Neural cell (in vitro differentiated cells): ENCODE data around the gene PCED1B.

Source experiments
- CTCF ChIP-seq: fragments of 450-650 bp; IDR thresholded peaks from 2 replicates; pipeline ENCODE4 v1.5.1; 2014; ENCODE audit warnings: antibody characterized with exemption, mild to moderate bottlenecking, moderate library complexity; ENCODE audit not compliant: poor library complexity, severe bottlenecking
- TAF1 ChIP-seq: IDR thresholded peaks from 2 replicates; pipeline ENCODE4 v1.6.1; 2012; ENCODE audit warnings: low read depth

DNA sequence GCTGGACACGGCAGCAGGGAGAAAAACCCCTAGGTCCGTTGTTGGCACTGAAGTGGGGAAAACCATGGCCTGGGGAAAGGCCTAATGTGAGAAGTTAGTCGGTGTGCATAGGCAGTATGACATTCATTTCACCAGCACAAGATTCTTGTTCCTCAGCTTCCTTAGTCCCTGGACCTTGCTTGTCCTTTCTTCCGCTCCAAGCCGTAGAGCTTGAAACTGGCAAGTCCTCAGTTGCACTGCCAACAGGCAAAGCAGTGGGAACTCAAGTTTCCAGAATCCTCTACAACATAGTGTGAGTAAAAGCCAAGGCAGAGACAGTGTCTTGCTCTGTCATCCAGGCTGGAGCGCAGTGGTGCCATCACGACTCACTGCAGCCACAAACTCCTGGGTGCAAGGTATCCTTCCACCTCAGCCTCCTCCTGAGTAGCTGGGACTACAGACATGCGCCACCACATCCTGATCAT lies 138.8 kb downstream of the PCED1B start:
- TF ChIP-seq CTCF (no peak), TAF1 (no peak)
